HG02943 (cell line): ENCODE measurements around the gene STN1.

Source experiments
- ATAC-seq: cut with Tn5 transposase; IDR thresholded peaks from one replicate; pipeline ENCODE4 v1.9.1; 2021; ENCODE audit warnings: mild to moderate bottlenecking, low read depth, moderate library complexity; ENCODE audit not compliant: unreplicated experiment

The STN1 gene

GRCh38 chr10:103895411-103896186, 22.4 kb downstream of the STN1 start:
- no peak for ATAC-seq

- no peak for ATAC-seq
Measured at GRCh38 chr10:103894441-103894864, 23.5 kb downstream of the STN1 start.

- ATAC-seq = no peak
Measured at GRCh38 chr10:103893817-103894216, 24.2 kb downstream of the STN1 start.

GRCh38 chr10:103892181-103892580, 25.8 kb downstream of the STN1 start:
- ATAC-seq = no peak

GRCh38 chr10:103890688-103891087, 27.3 kb downstream of the STN1 start:
- no peak for ATAC-seq

GRCh38 chr10:103890194-103890658, 27.8 kb downstream of the STN1 start:
- ATAC-seq = no peak

- ATAC-seq = no peak
Measured at GRCh38 chr10:103889121-103889720, 28.8 kb downstream of the STN1 start.

- no peak for ATAC-seq
Measured at GRCh38 chr10:103888113-103888841, 29.7 kb downstream of the STN1 start.

GRCh38 chr10:103885617-103886016, 32.4 kb downstream of the STN1 start:
- no peak for ATAC-seq

GRCh38 chr10:103884681-103885139, 33.3 kb downstream of the STN1 start:
- no peak for ATAC-seq

GRCh38 chr10:103882285-103883007, 35.5 kb downstream of the STN1 start:
- ATAC-seq = no peak

- ATAC-seq = no peak
Measured at GRCh38 chr10:103881416-103882284, 36.3 kb downstream of the STN1 start.

GRCh38 chr10:103879831-103880230, 38.2 kb downstream of the STN1 start:
- ATAC-seq = no peak

GRCh38 chr10:103879409-103879808, 38.6 kb downstream of the STN1 start:
- no peak for ATAC-seq

GRCh38 chr10:103877861-103878260, 40.1 kb downstream of the STN1 start:
- ATAC-seq = no peak

- ATAC-seq = no peak
Measured at GRCh38 chr10:103876155-103876554, 41.8 kb downstream of the STN1 start.

GRCh38 chr10:103874730-103875129, 43.3 kb downstream of the STN1 start:
- no peak for ATAC-seq

GRCh38 chr10:103872137-103872931, 45.6 kb downstream of the STN1 start:
- ATAC-seq = no peak

- ATAC-seq = no peak
Measured at GRCh38 chr10:103871006-103871405, 47.0 kb downstream of the STN1 start.
